CD4-positive, alpha-beta T cell treated with Interleukin-15 for 4 hours (primary cell): ENCODE data around the gene MAPRE3.
"Not testable (repeated sequence)": the region's sequence is repeated elsewhere in the genome, so short reads cannot be mapped to it uniquely, and the experiment has no call there.

ENCODE experiments used
- DNase-seq: peaks from one replicate; pipeline ENCODE4 v3.0.0-alpha.2; 2020; ENCODE audit warnings: low spot score

MAPRE3 gene

GRCh38 chr2:27070653-27071276, 100.3 kb downstream of the MAPRE3 start:
- no peak for DNase-seq

GRCh38 chr2:27071277-27071989, 101.0 kb downstream of the MAPRE3 start, which contains the start of gene OST4:
Gene OST4, minus strand, starts transcription at chr2:27071654.
- DNase-seq, result peak; percentile 88

- DNase-seq, result peak; percentile 6
Measured at GRCh38 chr2:27071990-27072830, 101.8 kb downstream of the MAPRE3 start.

- DNase-seq, result no peak
Measured at GRCh38 chr2:27072920-27073319, 102.5 kb downstream of the MAPRE3 start.

- DNase-seq, result no peak
Measured at GRCh38 chr2:27073782-27074181, 103.3 kb downstream of the MAPRE3 start.

- DNase-seq, result peak; percentile 41
Measured at GRCh38 chr2:27074738-27075565, 104.5 kb downstream of the MAPRE3 start.

- not testable (repeated sequence) for DNase-seq
Measured at GRCh38 chr2:27075566-27075871, 105.1 kb downstream of the MAPRE3 start.

GRCh38 chr2:27076323-27076722, 105.9 kb downstream of the MAPRE3 start:
- no peak for DNase-seq
